Measurements from ENCODE around the gene FARS2.

DNA sequence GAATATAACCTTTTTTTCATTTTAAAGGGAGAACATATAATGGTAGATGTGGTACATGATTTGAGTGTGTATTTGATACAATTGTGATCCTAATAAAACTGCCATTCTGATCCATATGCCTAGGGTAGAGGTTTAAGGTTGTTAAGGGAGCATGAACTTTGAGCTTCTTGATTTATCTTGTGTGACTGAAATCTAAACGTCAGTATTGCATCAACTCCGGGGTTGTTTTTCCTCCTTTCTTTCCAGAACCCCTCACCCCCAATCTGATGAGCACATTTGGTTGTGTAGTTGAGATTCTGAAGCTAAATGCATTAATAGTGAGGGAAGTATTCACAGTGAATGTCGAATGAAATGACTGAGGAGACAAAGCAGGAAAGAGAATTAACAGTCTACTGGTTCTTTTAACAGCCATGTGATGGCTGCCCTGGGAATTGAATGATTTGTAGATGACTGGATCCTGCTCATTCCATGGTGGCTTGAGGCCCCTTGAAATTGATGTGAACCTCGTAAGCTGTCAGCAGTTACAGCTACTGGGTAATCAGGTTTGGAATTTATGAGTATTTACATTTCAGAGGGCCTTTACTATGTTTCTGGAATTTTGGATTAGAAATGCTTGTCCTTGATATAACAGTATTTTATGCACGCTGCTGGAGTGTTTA is 44.8 kb downstream of the FARS2 start:
- TF ChIP-seq CTCF (IDR thresholded peaks at IDR 0.05) (no peak), POLR2AphosphoS5 (IDR thresholded peaks at IDR 0.05) (no peak), POLR2A (IDR thresholded peaks at IDR 0.05) (no peak), EP300 (IDR thresholded peaks at IDR 0.05) (no peak)
